ENCODE measurements around the gene COMMD10. TPM values are rescaled to one million over a fixed set of nuclear protein-coding genes. Genes with fewer than 3 reads are reported as not detected.

COMMD10 gene
- total and polyA plus RNA-seq, 4 experiments from 2014 or later = 31.4 to 54.3 (median 35.2) TPM

DNA sequence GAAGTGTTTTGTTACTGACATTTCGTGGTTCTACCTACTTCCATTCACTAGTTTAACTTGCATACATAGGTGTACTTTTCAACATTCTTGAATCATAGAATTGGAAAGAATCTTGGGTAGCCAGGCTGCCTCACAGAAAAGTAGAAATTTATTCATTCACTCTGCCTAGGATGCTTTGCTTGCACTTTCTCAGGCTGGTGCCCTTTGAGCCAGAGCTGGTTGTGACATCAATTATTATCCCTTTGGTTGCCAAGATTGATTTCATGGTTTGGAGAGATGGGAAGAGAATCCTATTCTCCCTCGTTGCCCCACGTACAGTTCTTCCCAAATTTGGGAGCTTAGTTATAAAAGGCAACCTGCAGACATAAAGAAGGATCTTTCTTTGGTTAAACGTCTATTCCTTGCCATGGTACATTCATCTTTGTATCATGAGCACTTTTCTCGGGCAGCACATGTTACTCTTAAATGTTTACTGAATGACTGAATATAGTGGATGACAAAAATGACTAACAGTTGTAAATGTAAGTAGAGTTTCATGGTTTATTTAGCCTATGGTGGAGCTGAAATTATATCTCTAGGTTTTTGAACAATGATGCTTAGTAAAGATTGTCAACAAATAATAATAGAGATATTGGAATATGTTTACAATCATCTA is 195.5 kb downstream of the COMMD10 start:
- peaks cover 0 to 5% of the 10 kb centered on the region in 2 donors for H3K9me3 ChIP-seq (ENCODE audit: control insufficient read depth in 1 of 2, low read length in 2 of 2)
- H3K36me3 ChIP-seq (ENCODE audit: insufficient read depth, low read length) = no peaks in the 10 kb centered on the region
- peaks cover 21 to 32% (median 26%) of the 10 kb centered on the region in 4 donors for H3K4me1 Mint-ChIP-seq
- ChIA-PET POLR2A (ENCODE audit: partially characterized antibody) (no interaction called here), CTCF (ENCODE audit: partially characterized antibody) (no interaction called here)
- H3K27ac ChIP-seq (ENCODE audit: low read depth, low read length) = no peak overlapping the region
- DNase-seq = no peak
- peaks cover 11% of the 10 kb centered on the region for H3K4me1 ChIP-seq (ENCODE audit: insufficient read depth, low read length)
- H3K27me3 ChIP-seq (ENCODE audit: insufficient read depth, low read length) = no peaks in the 10 kb centered on the region
- peaks cover 29 to 33% of the 10 kb centered on the region in 2 donors for H3K36me3 Mint-ChIP-seq
- peak overlapping the region in 4 of 8 donors; percentile 9 to 59 (median 22) for H3K4me3 Mint-ChIP-seq
- intact Hi-C loops (cut with micrococcal nuclease) = no loop called here
- peaks cover 0 to 41% (median 18%) of the 10 kb centered on the region in 8 donors for H3K9me3 Mint-ChIP-seq
- H3K4me3 ChIP-seq (ENCODE audit: low read length in 2 of 2) = no peak overlapping the region
- H3K27ac Mint-ChIP-seq = no peak overlapping the region
- no peaks in the 10 kb centered on the region for H3K27me3 Mint-ChIP-seq

DNA sequence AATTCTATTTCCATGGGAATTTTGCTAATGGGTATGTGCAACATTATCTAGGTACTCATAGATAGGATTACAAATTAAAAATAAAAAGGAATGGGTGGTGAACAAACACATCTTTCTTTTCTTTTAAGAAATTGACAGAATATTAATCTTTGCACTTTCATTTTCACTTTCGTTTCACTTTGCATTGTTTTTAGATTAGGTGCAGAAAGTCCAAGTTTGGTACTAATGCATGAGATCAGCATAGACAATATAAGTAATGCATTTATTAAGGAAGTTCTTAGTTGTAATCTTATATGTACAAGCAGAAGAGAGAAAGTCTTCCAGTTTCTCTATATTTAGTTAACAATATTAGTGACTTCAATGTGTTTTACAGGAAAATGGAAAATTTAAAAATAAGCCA is 196.5 kb downstream of the COMMD10 start:
- peak overlapping the region; percentile 23 to 67 (median 56) for H3K4me3 Mint-ChIP-seq
- intact Hi-C loops (cut with micrococcal nuclease) = no loop called here
- no peaks in the 10 kb centered on the region for H3K27me3 ChIP-seq (ENCODE audit: insufficient read depth, low read length)
- no peak for DNase-seq
- peaks cover 21 to 32% (median 26%) of the 10 kb centered on the region in 4 donors for H3K4me1 Mint-ChIP-seq
- H3K4me1 ChIP-seq (ENCODE audit: insufficient read depth, low read length) = peaks cover 11% of the 10 kb centered on the region
- H3K4me3 ChIP-seq (ENCODE audit: low read length in 2 of 2) = no peak overlapping the region
- H3K27me3 Mint-ChIP-seq = no peaks in the 10 kb centered on the region
- H3K27ac ChIP-seq (ENCODE audit: low read depth, low read length) = no peak overlapping the region
- peaks cover 30 to 38% of the 10 kb centered on the region in 2 donors for H3K36me3 Mint-ChIP-seq
- peaks cover 0 to 40% (median 21%) of the 10 kb centered on the region in 8 donors for H3K9me3 Mint-ChIP-seq
- POLR2A ChIA-PET (ENCODE audit: partially characterized antibody) = no interaction called here
- no peaks in the 10 kb centered on the region for H3K36me3 ChIP-seq (ENCODE audit: insufficient read depth, low read length)
- CTCF ChIA-PET (ENCODE audit: partially characterized antibody) = no interaction called here
- H3K9me3 ChIP-seq (ENCODE audit: control insufficient read depth in 1 of 2, low read length in 2 of 2) = peaks cover 0 to 5% of the 10 kb centered on the region in 2 donors
- peak overlapping the region in 6 of 7 donors; percentile 16 to 67 (median 26) for H3K27ac Mint-ChIP-seq

DNA sequence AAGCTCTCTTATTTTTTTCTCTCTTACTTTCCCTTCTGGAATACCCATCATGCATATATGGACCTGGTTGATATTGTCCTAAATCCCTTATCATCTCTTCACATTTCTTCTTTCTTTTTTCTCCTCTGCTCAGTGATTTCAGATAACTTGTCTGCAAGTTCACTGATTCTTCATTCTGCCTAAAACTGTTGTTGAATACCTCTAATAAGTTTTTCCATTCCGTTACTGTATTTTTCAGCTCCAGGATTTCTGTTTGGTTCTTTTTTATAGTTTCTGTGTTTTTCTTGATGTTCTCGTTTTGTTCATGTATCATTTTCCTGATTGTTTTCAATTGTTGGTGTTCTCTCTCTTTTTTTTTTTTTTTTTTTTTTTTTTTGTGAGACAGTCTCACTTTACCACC is 203.7 kb downstream of the COMMD10 start:
- Histone ChIP-seq H3K9me3 (ENCODE audit: control insufficient read depth in 1 of 2, low read length in 2 of 2) (peaks cover 0 to 3% of the 10 kb centered on the region in 2 donors), H3K27me3 (ENCODE audit: insufficient read depth, low read length) (no peaks in the 10 kb centered on the region), H3K27ac (ENCODE audit: low read depth, low read length) (no peak overlapping the region), H3K4me1 (ENCODE audit: insufficient read depth, low read length) (no peaks in the 10 kb centered on the region), H3K36me3 (ENCODE audit: insufficient read depth, low read length) (peaks cover 5% of the 10 kb centered on the region), H3K4me3 (ENCODE audit: low read length in 2 of 2) (no peak overlapping the region)
- Mint-ChIP-seq H3K9me3 (peaks cover 4 to 57% (median 41%) of the 10 kb centered on the region in 8 donors), H3K4me1 (peaks cover 0 to 1% (median 0%) of the 10 kb centered on the region in 4 donors), H3K27ac (peak overlapping the region in 1 of 7 donors; percentile 68), H3K4me3 (peak overlapping the region in 2 of 8 donors; percentile 38 to 51), H3K36me3 (peaks cover 59 to 67% of the 10 kb centered on the region in 2 donors), H3K27me3 (no peaks in the 10 kb centered on the region)
- ChIA-PET POLR2A (ENCODE audit: partially characterized antibody) (no interaction called here), CTCF (ENCODE audit: partially characterized antibody) (no interaction called here)
- no peak for DNase-seq
- intact Hi-C loops (cut with micrococcal nuclease) = no loop called here

DNA sequence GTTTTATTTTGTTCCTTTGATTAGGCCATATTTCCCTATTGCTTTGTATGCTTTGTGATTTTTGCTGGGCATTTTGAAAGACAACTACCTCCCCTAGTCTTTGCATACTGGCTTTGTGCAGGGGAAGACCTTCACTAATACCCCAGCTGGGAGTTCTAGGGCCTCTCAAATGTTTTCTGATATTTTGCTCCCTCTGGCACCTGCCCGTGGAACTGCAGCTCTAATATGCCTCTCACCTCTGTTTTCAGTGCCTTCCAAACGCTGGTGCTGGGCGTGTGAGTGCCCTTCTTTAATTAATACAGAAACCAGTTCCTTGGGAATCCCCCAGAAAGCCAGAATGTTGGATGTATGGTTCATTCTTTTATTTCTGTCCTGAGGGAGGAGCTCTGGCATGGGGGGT is 204.5 kb downstream of the COMMD10 start:
- intact Hi-C loops (cut with micrococcal nuclease) = no loop called here
- H3K36me3 ChIP-seq (ENCODE audit: insufficient read depth, low read length) = peaks cover 8% of the 10 kb centered on the region
- H3K9me3 Mint-ChIP-seq = peaks cover 4 to 59% (median 42%) of the 10 kb centered on the region in 8 donors
- ChIA-PET POLR2A (ENCODE audit: partially characterized antibody) (interaction anchor here (0.6 kb wide), 1 partner anchor 980 kb away, joined by 4 read pairs; no protein-coding TSS in a partner anchor), CTCF (ENCODE audit: partially characterized antibody) (no interaction called here)
- peaks cover 0 to 1% (median 0%) of the 10 kb centered on the region in 4 donors for H3K4me1 Mint-ChIP-seq
- H3K36me3 Mint-ChIP-seq = peaks cover 65 to 70% of the 10 kb centered on the region in 2 donors
- no peaks in the 10 kb centered on the region for H3K27me3 Mint-ChIP-seq
- no peaks in the 10 kb centered on the region for H3K27me3 ChIP-seq (ENCODE audit: insufficient read depth, low read length)
- no peaks in the 10 kb centered on the region for H3K4me1 ChIP-seq (ENCODE audit: insufficient read depth, low read length)
- no peak overlapping the region for H3K4me3 Mint-ChIP-seq
- H3K4me3 ChIP-seq (ENCODE audit: low read length in 2 of 2) = no peak overlapping the region
- peaks cover 0 to 3% of the 10 kb centered on the region in 2 donors for H3K9me3 ChIP-seq (ENCODE audit: control insufficient read depth in 1 of 2, low read length in 2 of 2)
- no peak overlapping the region for H3K27ac ChIP-seq (ENCODE audit: low read depth, low read length)
- no peak for DNase-seq
- H3K27ac Mint-ChIP-seq = no peak overlapping the region

DNA sequence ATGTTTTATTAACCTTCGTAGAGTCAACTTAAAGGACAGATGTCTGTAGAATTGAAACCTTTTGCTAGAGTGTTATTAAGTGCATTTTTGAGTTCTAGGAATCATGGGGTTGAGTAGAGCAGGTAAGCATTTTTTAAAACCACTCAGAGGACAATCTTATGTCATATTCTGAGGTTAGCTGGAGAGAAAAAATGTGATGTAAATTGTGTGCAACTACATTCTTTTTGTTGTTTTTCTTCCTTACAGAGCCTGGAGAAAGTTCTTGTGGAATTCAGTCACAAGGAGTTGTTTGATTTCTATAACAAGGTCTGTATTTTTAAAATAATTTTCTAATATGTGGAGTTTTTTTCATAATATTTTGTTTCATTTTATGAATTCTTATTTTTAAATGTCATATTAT is 206.4 kb downstream of the COMMD10 start:
- Mint-ChIP-seq H3K36me3 (peaks cover 61 to 68% of the 10 kb centered on the region in 2 donors), H3K27ac (no peak overlapping the region), H3K4me1 (peaks cover 0 to 1% (median 0%) of the 10 kb centered on the region in 4 donors), H3K4me3 (no peak overlapping the region), H3K9me3 (peaks cover 4 to 53% (median 38%) of the 10 kb centered on the region in 8 donors), H3K27me3 (no peaks in the 10 kb centered on the region)
- ChIA-PET POLR2A (ENCODE audit: partially characterized antibody) (no interaction called here), CTCF (ENCODE audit: partially characterized antibody) (no interaction called here)
- peaks cover 8% of the 10 kb centered on the region for H3K36me3 ChIP-seq (ENCODE audit: insufficient read depth, low read length)
- peaks cover 0 to 3% of the 10 kb centered on the region in 2 donors for H3K9me3 ChIP-seq (ENCODE audit: control insufficient read depth in 1 of 2, low read length in 2 of 2)
- H3K27ac ChIP-seq (ENCODE audit: low read depth, low read length) = no peak overlapping the region
- intact Hi-C loops (cut with micrococcal nuclease) = no loop called here
- no peaks in the 10 kb centered on the region for H3K4me1 ChIP-seq (ENCODE audit: insufficient read depth, low read length)
- H3K27me3 ChIP-seq (ENCODE audit: insufficient read depth, low read length) = no peaks in the 10 kb centered on the region
- no peak overlapping the region for H3K4me3 ChIP-seq (ENCODE audit: low read length in 2 of 2)
- no peak for DNase-seq

DNA sequence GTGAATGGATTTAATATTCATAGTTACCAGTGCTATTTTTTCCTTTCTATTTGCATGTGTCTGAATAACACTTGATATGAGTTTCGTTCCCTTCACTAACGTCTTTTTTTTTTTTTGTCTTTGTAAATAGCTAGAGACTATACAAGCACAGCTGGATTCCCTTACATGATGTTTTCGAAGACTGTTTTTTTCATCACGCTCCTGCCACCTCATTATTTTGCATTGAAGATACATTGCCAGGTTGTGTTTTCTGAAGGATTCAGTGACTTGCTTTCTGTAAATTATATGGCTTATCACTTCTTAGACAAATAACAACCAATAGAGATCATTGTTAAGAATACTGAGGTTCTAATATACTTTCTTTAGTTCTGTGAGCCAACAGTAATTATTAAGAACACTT is 207.5 kb downstream of the COMMD10 start:
- Histone ChIP-seq H3K27ac (ENCODE audit: low read depth, low read length) (no peak overlapping the region), H3K4me3 (ENCODE audit: low read length in 2 of 2) (no peak overlapping the region), H3K4me1 (ENCODE audit: insufficient read depth, low read length) (no peaks in the 10 kb centered on the region), H3K36me3 (ENCODE audit: insufficient read depth, low read length) (peaks cover 9% of the 10 kb centered on the region), H3K9me3 (ENCODE audit: control insufficient read depth in 1 of 2, low read length in 2 of 2) (no peaks in the 10 kb centered on the region), H3K27me3 (ENCODE audit: insufficient read depth, low read length) (no peaks in the 10 kb centered on the region)
- Mint-ChIP-seq H3K4me3 (no peak overlapping the region), H3K27me3 (no peaks in the 10 kb centered on the region), H3K36me3 (peaks cover 61 to 70% of the 10 kb centered on the region in 2 donors), H3K27ac (no peak overlapping the region), H3K4me1 (peaks cover 0 to 1% (median 0%) of the 10 kb centered on the region in 4 donors), H3K9me3 (peaks cover 7 to 51% (median 37%) of the 10 kb centered on the region in 8 donors)
- DNase-seq = no peak
- ChIA-PET POLR2A (ENCODE audit: partially characterized antibody) (no interaction called here), CTCF (ENCODE audit: partially characterized antibody) (no interaction called here)
- intact Hi-C loops (cut with micrococcal nuclease) = no loop called here

DNA sequence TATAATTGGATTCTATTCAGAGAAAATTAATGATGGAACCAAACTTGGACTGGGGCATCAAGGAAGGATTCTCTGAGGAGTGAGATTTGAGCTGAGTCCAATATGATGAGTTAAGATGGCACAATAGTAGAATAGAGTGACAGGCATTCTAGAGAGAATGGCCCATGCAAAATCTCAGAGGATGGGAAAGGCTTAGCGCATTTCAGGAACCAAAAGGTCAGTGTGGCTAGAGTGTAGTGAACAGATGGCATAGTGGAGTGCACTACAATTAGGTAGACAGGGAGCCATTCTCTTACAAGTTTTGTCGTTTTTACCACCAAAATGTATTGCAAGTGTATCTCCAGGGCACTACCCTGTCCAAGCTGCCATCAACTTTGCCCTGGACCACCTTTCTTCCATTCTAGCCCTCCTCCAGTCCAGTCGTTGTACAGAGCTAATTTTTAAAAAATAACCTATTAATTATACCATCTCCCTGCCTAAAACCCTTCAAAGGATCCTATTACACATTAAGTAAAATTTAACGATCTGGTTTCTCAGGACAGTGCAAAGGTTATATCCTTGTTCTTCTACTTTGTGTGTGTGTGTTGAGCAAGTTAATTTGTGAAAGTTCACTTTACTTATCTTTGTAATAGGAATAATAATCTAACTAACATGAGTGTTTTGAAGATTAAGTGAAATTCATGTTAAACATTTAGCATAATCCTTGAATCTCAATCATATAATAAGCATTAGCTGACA is 211.7 kb downstream of the COMMD10 start:
- Histone ChIP-seq H3K27ac (ENCODE audit: low read depth, low read length) (no peak overlapping the region), H3K9me3 (ENCODE audit: control insufficient read depth in 1 of 2, low read length in 2 of 2) (no peaks in the 10 kb centered on the region), H3K27me3 (ENCODE audit: insufficient read depth, low read length) (no peaks in the 10 kb centered on the region), H3K36me3 (ENCODE audit: insufficient read depth, low read length) (peaks cover 22% of the 10 kb centered on the region), H3K4me3 (ENCODE audit: low read length in 2 of 2) (no peak overlapping the region), H3K4me1 (ENCODE audit: insufficient read depth, low read length) (no peaks in the 10 kb centered on the region)
- Mint-ChIP-seq H3K27me3 (no peaks in the 10 kb centered on the region), H3K4me3 (no peak overlapping the region), H3K4me1 (no peaks in the 10 kb centered on the region), H3K27ac (no peak overlapping the region), H3K36me3 (peaks cover 76% of the 10 kb centered on the region in 2 donors), H3K9me3 (peaks cover 3 to 42% (median 32%) of the 10 kb centered on the region in 8 donors)
- intact Hi-C loops (cut with micrococcal nuclease) = no loop called here
- ChIA-PET CTCF (ENCODE audit: partially characterized antibody) (no interaction called here), POLR2A (ENCODE audit: partially characterized antibody) (no interaction called here)
- no peak for DNase-seq

Data from CD4-positive, alpha-beta memory T cell (primary cell).